ENCODE results near the gene OR13C4.
"Not testable (repeated sequence)": the region's sequence is repeated elsewhere in the genome, so short reads cannot be mapped to it uniquely, and the experiment has no call there.

The OR13C4 gene

GRCh38 chr9:104553261-104553660 is 26.3 kb upstream of the OR13C4 start:
- TF ChIP-seq CTCF (conservative IDR thresholded peaks at IDR 0.05; ENCODE audit: low read length): no peak
- no peak overlapping the region for H3K4me3 ChIP-seq (ENCODE audit: low read length)
- peak; percentile 18 for DNase-seq (ENCODE audit: low read depth)

- no peak for TF ChIP-seq CTCF (conservative IDR thresholded peaks at IDR 0.05; ENCODE audit: low read length)
- H3K4me3 ChIP-seq (ENCODE audit: low read length): no peak overlapping the region
- DNase-seq (ENCODE audit: low read depth): no peak
Observed at GRCh38 chr9:104544644-104545043, 17.6 kb upstream of the OR13C4 start.

DNA sequence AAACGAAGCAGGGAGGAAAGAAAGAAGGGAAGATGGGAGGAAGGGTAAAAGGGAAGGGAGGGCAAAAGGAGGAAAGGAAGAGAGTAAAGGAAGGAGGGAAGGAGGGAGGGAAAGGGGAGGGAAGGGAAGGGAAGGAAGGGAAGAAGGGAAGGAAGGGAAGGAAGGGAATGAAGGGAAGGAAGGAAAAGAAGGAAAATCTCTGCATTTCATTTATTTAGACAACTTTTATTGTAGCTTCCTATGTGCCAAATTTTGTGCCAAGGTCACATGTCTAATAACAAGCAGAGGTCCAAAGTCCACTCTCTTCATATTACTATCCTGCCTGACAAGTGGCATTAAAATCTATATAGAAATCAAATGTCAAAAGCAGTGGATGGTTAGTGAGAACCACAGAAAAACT is 12.3 kb upstream of the OR13C4 start:
- H3K4me3 ChIP-seq (ENCODE audit: low read length): no peak overlapping the region
- no peak for TF ChIP-seq CTCF (conservative IDR thresholded peaks at IDR 0.05; ENCODE audit: low read length)
- no peak for DNase-seq (ENCODE audit: low read depth)

DNA sequence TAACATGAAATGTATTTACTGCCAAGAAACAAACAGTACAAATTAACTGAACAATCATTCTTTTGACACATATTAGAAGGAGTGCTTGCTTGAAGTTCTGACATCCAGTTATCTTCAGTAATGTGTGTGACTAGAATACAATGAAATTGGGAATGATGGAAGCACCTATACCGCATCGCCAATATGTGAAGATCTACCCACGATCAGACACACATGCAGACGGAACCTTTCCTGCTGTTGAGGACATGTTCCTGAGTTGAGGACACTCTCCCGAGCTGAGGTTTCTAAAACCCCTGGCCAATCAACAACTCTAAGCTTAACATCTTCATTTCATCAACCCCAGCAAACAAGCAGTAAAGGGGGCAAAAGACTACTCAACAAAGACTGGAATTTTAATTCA is 9.7 kb upstream of the OR13C4 start, which contains the start of gene OR13C3:
OR13C3 (minus strand) TSS at position 101 of the 400 bp plus-strand sequence. CDS start 133 bp downstream, outside the sequence.
- no peak for TF ChIP-seq CTCF (conservative IDR thresholded peaks at IDR 0.05; ENCODE audit: low read length)
- no peak within 1 kb of the TSS for H3K4me3 ChIP-seq (ENCODE audit: low read length)
- no peak for DNase-seq (ENCODE audit: low read depth)

DNA sequence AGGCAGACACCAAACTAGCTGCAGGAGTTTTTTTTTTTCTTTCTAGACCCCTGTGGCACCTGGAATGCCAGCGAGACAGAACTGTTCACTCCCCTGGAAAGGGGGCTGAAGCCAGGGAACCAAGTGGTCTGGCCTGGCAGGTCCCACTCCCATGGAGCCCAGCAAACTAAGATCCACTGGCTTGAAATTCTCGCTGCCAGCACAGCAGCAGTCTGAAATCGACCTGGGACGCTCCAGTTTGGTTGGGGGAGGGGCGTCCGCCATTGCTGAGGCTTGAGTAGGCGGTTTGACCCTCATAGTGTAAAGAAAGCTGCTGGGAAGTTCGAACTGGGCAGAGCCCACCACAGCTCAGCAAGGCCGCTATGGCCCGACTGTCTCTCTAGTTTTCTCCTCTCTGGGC is 6.8 kb downstream of the OR13C4 start:
- not testable (repeated sequence) for DNase-seq (ENCODE audit: low read depth); H3K4me3 ChIP-seq (ENCODE audit: low read length)

- TF ChIP-seq CTCF (conservative IDR thresholded peaks at IDR 0.05; ENCODE audit: low read length): no peak
- no peak overlapping the region for H3K4me3 ChIP-seq (ENCODE audit: low read length)
- no peak for DNase-seq (ENCODE audit: low read depth)
Observed at GRCh38 chr9:104514901-104515300, 12.1 kb downstream of the OR13C4 start.

GRCh38 chr9:104506565-104506964 is 20.4 kb downstream of the OR13C4 start:
- H3K4me3 ChIP-seq (ENCODE audit: low read length): no peak overlapping the region
- no peak for TF ChIP-seq CTCF (conservative IDR thresholded peaks at IDR 0.05; ENCODE audit: low read length)
- no peak for DNase-seq (ENCODE audit: low read depth)

DNA sequence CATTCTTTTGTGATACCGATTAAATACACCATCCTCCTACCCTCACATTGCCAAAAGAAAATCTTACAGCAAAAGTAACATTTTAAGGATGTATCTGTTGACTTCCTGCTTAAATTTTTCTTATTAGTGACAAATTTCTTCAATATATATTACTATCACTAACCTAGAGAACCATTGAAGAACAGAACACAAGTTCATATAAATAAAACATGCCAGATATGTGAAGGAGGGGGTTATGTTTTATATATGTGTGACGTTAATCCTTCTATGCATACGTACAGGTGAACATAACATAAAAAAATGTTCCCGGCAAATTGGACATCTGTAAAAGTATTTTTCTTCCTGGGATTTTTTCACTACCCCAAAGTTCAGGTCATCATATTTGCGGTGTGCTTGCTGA is 23.0 kb downstream of the OR13C4 start, which contains the start of gene OR13F1:
OR13F1 (plus strand) TSS at position 301 of the 400 bp plus-strand sequence; CDS start at position 301, 0 bp downstream.
- no peak for TF ChIP-seq CTCF (conservative IDR thresholded peaks at IDR 0.05; ENCODE audit: low read length)
- DNase-seq (ENCODE audit: low read depth): no peak
- H3K4me3 ChIP-seq (ENCODE audit: low read length): no peak within 1 kb of the TSS
